Measurements from ENCODE around the gene DELE1.

DNA sequence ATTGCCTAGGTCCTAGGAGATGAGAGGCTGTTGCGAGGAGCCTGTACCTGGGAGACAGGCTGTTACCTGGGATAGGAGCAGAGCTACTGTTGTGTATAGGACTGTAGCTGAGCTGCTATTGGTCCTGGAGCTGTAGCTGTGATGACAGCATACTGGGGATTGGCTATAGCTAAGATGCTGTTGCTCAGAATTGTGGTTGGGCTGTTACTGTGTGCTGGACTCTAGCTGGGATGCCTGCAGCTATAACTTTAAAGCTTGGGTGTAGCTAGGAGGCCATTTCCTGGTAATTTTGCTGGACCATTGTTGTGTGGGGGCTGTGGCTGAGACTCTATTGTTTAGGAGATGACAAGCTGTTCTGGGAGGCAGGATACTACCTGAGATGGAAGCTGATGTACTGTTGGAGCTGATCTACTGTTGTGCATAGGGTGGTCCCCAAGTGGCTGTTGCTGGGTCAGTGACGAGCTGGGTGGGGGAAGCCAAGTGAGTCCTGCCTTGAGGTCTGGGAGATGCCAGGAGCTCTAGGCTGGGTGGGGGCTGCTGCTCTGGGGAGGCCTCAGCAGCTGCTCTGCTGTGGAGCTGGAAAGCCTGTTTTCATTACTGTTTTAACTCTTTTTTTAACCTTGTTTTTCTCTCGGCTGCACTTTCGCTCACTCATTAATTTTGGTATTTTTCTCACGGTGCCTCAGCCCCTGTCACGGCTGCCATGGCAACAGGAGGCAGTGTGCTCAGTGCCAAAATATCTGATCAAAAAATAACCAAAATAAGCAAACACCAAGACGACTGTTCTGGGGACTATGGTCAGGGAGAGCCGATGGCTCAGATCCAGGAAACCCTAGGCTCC lies 42.5 kb upstream of the DELE1 start:
- no peak for TF ChIP-seq POLR2A (IDR thresholded peaks at IDR 0.05; ENCODE audit: low read length)
- no peak for TF ChIP-seq GATA1 (IDR thresholded peaks at IDR 0.05; ENCODE audit: low read depth, low read length)

Measured in erythroblast (primary cell).